HepG2 (cell line): ENCODE measurements around the gene TAF8. TPM values are rescaled to one million over a fixed set of nuclear protein-coding genes. Genes with fewer than 3 reads are reported as not detected.

ENCODE experiments used
- ATAC-seq: fragments of 200-7000 bp; cut with Tn5 transposase; 3 replicates; pipeline ENCODE4 v1.9.1; 2020; ENCODE audit warnings: mild to moderate bottlenecking, moderate library complexity
- BruUV-seq: library from RNA; stranded (reverse); fragments of 400-500 nt; replicated peaks from 2 replicates; lab custom pipeline; 2021; lab: Mats Ljungman, UMichigan
- CTCF ChIA-PET: fragments of 300-600 bp; formaldehyde crosslinking; extraction: SDS; loops from one replicate; lab custom pipeline; 2021; ENCODE audit warnings: low total read pairs, inconsistent platforms, low intra/inter-chr PET ratio; lab: Yijun Ruan, JAX
- POLR2A ChIA-PET: fragments of 350-600 bp; sonication (Branson Sonifier 250); formaldehyde crosslinking; loops from one replicate; lab custom pipeline; 2020; ENCODE audit warnings: antibody characterized with exemption, inconsistent platforms; lab: Yijun Ruan, JAX
- DNase-seq: peaks from one replicate; pipeline ENCODE4 v3.0.0-alpha.2; 2015; ENCODE audit warnings: low spot score
- FAIRE-seq: peaks from 3 replicates; lab custom pipeline; 2011; peaks lifted over from hg19 to GRCh38; lab: Jason Lieb, UNC
- H2AFZ ChIP-seq: one replicate; pipeline ENCODE4 v1.6.1; 2011; ENCODE audit warnings: low read length, inconsistent platforms
- H3K27ac ChIP-seq: fragments of 300-600 bp; 3 replicates; pipeline ENCODE4 v1.8.0; 2011; ENCODE audit warnings: mixed run types, mild to moderate bottlenecking, mixed read lengths, low read length, inconsistent platforms; ENCODE audit not compliant: insufficient read depth; ENCODE audit errors: extremely low read length
- H3K27me3 ChIP-seq, 2 experiments: fragments of 200-600 bp in 1 of 2; 2 replicates in 1 of 2; 3 replicates in 1 of 2; pipeline versions ENCODE4 v1.6.0 to v1.8.0; 2011; ENCODE audit warnings: low read length in 2 of 2, mild to moderate bottlenecking in 2 of 2, moderate library complexity in 2 of 2, inconsistent platforms in 1 of 2; ENCODE audit not compliant: insufficient read depth in 2 of 2, control insufficient read depth in 1 of 2
- H3K36me3 ChIP-seq, 2 experiments: fragments of 200-600 bp in 1 of 2; replicated peaks in 1 of 2; 2 replicates in 1 of 2; 3 replicates in 1 of 2; pipeline versions ENCODE4 v1.5.1 to v1.8.0; 2011; ENCODE audit warnings: low read length in 2 of 2, inconsistent platforms in 1 of 2; ENCODE audit not compliant: insufficient read depth in 2 of 2, control insufficient read depth in 1 of 2
- H3K4me1 ChIP-seq: 2 replicates; pipeline ENCODE4 v1.5.1; 2012; ENCODE audit warnings: low read length, inconsistent platforms; ENCODE audit not compliant: insufficient read depth
- H3K4me2 ChIP-seq: 2 replicates; pipeline ENCODE4 v1.6.0; 2011; ENCODE audit warnings: low read depth, low read length, inconsistent platforms
- H3K4me3 ChIP-seq, 3 experiments: fragments of 200-600 bp in 1 of 3; sonication (generic), shearing (Covaris generic) in 1 of 3; replicated peaks in 1 of 3; 2 replicates each; pipeline ENCODE4 v1.5.1; 2011 to 2016; ENCODE audit warnings: low read length in 3 of 3, inconsistent platforms in 2 of 3, low read depth in 2 of 3, mild to moderate bottlenecking in 2 of 3, control low read depth in 1 of 3, mixed read lengths in 1 of 3; ENCODE audit not compliant: insufficient read depth in 1 of 3
- H3K79me2 ChIP-seq: one replicate; pipeline ENCODE4 v1.6.1; 2011; ENCODE audit warnings: low read length, inconsistent platforms; ENCODE audit not compliant: insufficient read depth
- H3K9ac ChIP-seq: 2 replicates; pipeline ENCODE4 v1.6.0; 2011; ENCODE audit warnings: mild to moderate bottlenecking, low read depth, low read length, inconsistent platforms; ENCODE audit not compliant: insufficient read depth
- H3K9me3 ChIP-seq: 2 replicates; pipeline ENCODE4 v1.5.1; 2012; ENCODE audit warnings: mild to moderate bottlenecking, low read length
- H4K20me1 ChIP-seq: 2 replicates; pipeline ENCODE4 v1.6.0; 2011; ENCODE audit warnings: inconsistent platforms, mild to moderate bottlenecking, low read length, moderate library complexity; ENCODE audit not compliant: insufficient read depth
- ARHGAP35 ChIP-seq: sonication (generic); formaldehyde crosslinking; IDR thresholded peaks from 2 replicates; pipeline ENCODE4 v1.9.0; 2022; ENCODE audit warnings: mild to moderate bottlenecking, inconsistent platforms, moderate library complexity, missing genetic modification reagents, borderline replicate concordance
- CBFB ChIP-seq: sonication (generic); formaldehyde crosslinking; IDR thresholded peaks from 2 replicates; pipeline ENCODE4 v1.4.0; 2020; ENCODE audit warnings: missing genetic modification reagents
- KDM5B ChIP-seq: sonication (generic); formaldehyde crosslinking; IDR thresholded peaks from 2 replicates; pipeline ENCODE4 v1.4.0; 2020; ENCODE audit warnings: missing genetic modification reagents, mild to moderate bottlenecking, borderline replicate concordance
- MEIS2 ChIP-seq: sonication (generic); formaldehyde crosslinking; IDR thresholded peaks from 2 replicates; pipeline ENCODE4 v1.9.0; 2021; ENCODE audit warnings: mild to moderate bottlenecking, missing genetic modification reagents
- MYPOP ChIP-seq: sonication (generic); formaldehyde crosslinking; IDR thresholded peaks from 2 replicates; pipeline ENCODE4 v1.8.1; 2023; ENCODE audit warnings: mild to moderate bottlenecking, moderate library complexity, missing genetic modification reagents
- RBAK ChIP-seq: sonication (generic); formaldehyde crosslinking; IDR thresholded peaks from 2 replicates; pipeline ENCODE4 v1.5.1; 2020; ENCODE audit warnings: mild to moderate bottlenecking, missing genetic modification reagents
- REL ChIP-seq: sonication (generic); formaldehyde crosslinking; conservative IDR thresholded peaks from 2 replicates; pipeline ENCODE4 v1.8.0; 2022; ENCODE audit warnings: mild to moderate bottlenecking, missing genetic modification reagents, moderate library complexity
- SRSF1 ChIP-seq: fragments of 200-400 bp; formaldehyde crosslinking; optimal IDR thresholded peaks from 2 replicates; pipeline ENCODE3; 2017; ENCODE audit warnings: mild to moderate bottlenecking, low read depth, low read length, moderate library complexity
- YEATS2 ChIP-seq: sonication (generic); formaldehyde crosslinking; IDR thresholded peaks from 2 replicates; pipeline ENCODE4 v1.4.0; 2020; ENCODE audit warnings: missing genetic modification reagents, borderline replicate concordance
- ZFP1 ChIP-seq: IDR thresholded peaks from 2 replicates; pipeline ENCODE4 v1.6.1; 2016
- ZNF331 ChIP-seq: sonication (generic); formaldehyde crosslinking; IDR thresholded peaks from 2 replicates; pipeline ENCODE4 v1.4.0; 2020; ENCODE audit warnings: missing genetic modification reagents
- ZNF644 ChIP-seq: IDR thresholded peaks from 2 replicates; pipeline ENCODE4 v1.6.1; 2016; ENCODE audit warnings: low read depth
- ZNF678 ChIP-seq: sonication (generic); formaldehyde crosslinking; IDR thresholded peaks from 2 replicates; pipeline ENCODE4 v1.4.0; 2020; ENCODE audit warnings: mild to moderate bottlenecking, missing genetic modification reagents
- ZNF766 ChIP-seq: sonication (generic); formaldehyde crosslinking; IDR thresholded peaks from 2 replicates; pipeline ENCODE4 v1.5.0; 2020; ENCODE audit warnings: missing genetic modification reagents, borderline replicate concordance
- in situ Hi-C: cut with HindIII; loops from 2 replicates; pipeline ENCODE4 v1.10.0; 2017; ENCODE audit warnings: low pct_unique_long_range_greater_than_20kb; ENCODE audit not compliant: extremely low pct_ligation_motif_present
- intact Hi-C: fragments of 100-400 bp; cut with micrococcal nuclease; formaldehyde crosslinking; loops from one replicate; pipeline ENCODE4 v1.10.0; 2022; ENCODE audit not compliant: unreplicated experiment
- polyA plus RNA-seq, 8 experiments: library from polyadenylated mRNA; depleted of rRNA in 3 of 8; stranded (reverse) in 7 of 8; unstranded in 1 of 8; fragments of >200 nt; fragmentation: Illumina TruSeq in 4 of 8; extraction: Trizol in 4 of 8; gene quantifications; 2 replicates each; pipeline versions ENCODE4 v1.2.1 to v1.2.3, GENCODE V29; 2011 to 2016; ENCODE audit warnings: low read depth in 4 of 8, missing spikeins in 1 of 8, mixed read lengths in 1 of 8; ENCODE audit not compliant: insufficient read depth in 1 of 8
- total RNA-seq, 5 experiments: library from RNA; depleted of rRNA; stranded (reverse); fragments of >200 nt; fragmentation: Illumina TruSeq; extraction: Trizol; gene quantifications; 2 replicates each; pipeline ENCODE4 v1.2.3, GENCODE V29; 2016; ENCODE audit warnings: low read depth in 1 of 5
- TF ChIP-seq, protein P1 (sequence below): sonication (generic); formaldehyde crosslinking; IDR thresholded peaks from one replicate; pipeline ENCODE4 v1.5.1; 2020; ENCODE audit warnings: mild to moderate bottlenecking, missing genetic modification reagents; ENCODE audit errors: not compliant biosample characterization

The TAF8 gene
- total and polyA plus RNA-seq, 2 of the 13 experiments (the other 11 are each of a cell fraction or from before 2014, with no cell fraction given) = 25.2 to 25.8 TPM

DNA sequence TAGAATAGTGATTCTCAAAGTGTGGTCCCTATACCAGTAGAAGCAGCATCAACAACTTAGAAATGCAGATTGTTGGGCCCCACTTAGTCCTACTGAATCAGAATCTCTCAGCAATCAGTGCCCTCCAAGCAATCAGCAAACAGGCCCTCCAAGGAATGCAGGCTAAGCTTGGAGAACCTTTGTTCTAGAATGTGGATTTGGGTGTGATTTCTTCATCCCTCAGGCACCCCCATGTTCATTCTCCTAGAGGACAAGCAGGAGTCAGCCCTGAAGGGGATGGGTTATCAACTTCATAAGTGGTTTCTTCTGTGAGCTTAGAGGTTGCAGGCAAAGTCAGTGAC is 40.5 kb upstream of the TAF8 start:
- in situ Hi-C loops (no loop called here), intact Hi-C loops (no loop called here)
- H3K27me3 ChIP-seq = no peaks in the 10 kb centered on the region
- FAIRE-seq (no peak), DNase-seq (no peak)
- no peak overlapping the region for H3K27ac ChIP-seq
- H3K4me1 ChIP-seq = peaks cover 15% of the 10 kb centered on the region
- H3K4me2 ChIP-seq = no peak overlapping the region
- no peak overlapping the region for H3K9ac ChIP-seq
- ChIA-PET POLR2A (no interaction called here), CTCF (no interaction called here)
- H3K9me3 ChIP-seq = no peaks in the 10 kb centered on the region
- H3K36me3 ChIP-seq = no peaks in the 10 kb centered on the region
- no peaks in the 10 kb centered on the region for H4K20me1 ChIP-seq
- no peak overlapping the region for H3K4me3 ChIP-seq
- no peak for TF ChIP-seq REL (CRISPR knock-in tag)
- no peak for TF ChIP-seq YEATS2 (CRISPR knock-in tag)
- no peak for TF ChIP-seq SRSF1
- no peak for TF ChIP-seq KDM5B (CRISPR knock-in tag)
- no peak for TF ChIP-seq ZNF644 (CRISPR knock-in tag)
- no peak for TF ChIP-seq ZFP1 (CRISPR knock-in tag)
- no peak for TF ChIP-seq RBAK (CRISPR knock-in tag)
- TF ChIP-seq ZNF678 = no peak
- TF ChIP-seq CBFB = no peak
- no peak for TF ChIP-seq ZNF331 (CRISPR knock-in tag)
- TF ChIP-seq, protein P1, sequence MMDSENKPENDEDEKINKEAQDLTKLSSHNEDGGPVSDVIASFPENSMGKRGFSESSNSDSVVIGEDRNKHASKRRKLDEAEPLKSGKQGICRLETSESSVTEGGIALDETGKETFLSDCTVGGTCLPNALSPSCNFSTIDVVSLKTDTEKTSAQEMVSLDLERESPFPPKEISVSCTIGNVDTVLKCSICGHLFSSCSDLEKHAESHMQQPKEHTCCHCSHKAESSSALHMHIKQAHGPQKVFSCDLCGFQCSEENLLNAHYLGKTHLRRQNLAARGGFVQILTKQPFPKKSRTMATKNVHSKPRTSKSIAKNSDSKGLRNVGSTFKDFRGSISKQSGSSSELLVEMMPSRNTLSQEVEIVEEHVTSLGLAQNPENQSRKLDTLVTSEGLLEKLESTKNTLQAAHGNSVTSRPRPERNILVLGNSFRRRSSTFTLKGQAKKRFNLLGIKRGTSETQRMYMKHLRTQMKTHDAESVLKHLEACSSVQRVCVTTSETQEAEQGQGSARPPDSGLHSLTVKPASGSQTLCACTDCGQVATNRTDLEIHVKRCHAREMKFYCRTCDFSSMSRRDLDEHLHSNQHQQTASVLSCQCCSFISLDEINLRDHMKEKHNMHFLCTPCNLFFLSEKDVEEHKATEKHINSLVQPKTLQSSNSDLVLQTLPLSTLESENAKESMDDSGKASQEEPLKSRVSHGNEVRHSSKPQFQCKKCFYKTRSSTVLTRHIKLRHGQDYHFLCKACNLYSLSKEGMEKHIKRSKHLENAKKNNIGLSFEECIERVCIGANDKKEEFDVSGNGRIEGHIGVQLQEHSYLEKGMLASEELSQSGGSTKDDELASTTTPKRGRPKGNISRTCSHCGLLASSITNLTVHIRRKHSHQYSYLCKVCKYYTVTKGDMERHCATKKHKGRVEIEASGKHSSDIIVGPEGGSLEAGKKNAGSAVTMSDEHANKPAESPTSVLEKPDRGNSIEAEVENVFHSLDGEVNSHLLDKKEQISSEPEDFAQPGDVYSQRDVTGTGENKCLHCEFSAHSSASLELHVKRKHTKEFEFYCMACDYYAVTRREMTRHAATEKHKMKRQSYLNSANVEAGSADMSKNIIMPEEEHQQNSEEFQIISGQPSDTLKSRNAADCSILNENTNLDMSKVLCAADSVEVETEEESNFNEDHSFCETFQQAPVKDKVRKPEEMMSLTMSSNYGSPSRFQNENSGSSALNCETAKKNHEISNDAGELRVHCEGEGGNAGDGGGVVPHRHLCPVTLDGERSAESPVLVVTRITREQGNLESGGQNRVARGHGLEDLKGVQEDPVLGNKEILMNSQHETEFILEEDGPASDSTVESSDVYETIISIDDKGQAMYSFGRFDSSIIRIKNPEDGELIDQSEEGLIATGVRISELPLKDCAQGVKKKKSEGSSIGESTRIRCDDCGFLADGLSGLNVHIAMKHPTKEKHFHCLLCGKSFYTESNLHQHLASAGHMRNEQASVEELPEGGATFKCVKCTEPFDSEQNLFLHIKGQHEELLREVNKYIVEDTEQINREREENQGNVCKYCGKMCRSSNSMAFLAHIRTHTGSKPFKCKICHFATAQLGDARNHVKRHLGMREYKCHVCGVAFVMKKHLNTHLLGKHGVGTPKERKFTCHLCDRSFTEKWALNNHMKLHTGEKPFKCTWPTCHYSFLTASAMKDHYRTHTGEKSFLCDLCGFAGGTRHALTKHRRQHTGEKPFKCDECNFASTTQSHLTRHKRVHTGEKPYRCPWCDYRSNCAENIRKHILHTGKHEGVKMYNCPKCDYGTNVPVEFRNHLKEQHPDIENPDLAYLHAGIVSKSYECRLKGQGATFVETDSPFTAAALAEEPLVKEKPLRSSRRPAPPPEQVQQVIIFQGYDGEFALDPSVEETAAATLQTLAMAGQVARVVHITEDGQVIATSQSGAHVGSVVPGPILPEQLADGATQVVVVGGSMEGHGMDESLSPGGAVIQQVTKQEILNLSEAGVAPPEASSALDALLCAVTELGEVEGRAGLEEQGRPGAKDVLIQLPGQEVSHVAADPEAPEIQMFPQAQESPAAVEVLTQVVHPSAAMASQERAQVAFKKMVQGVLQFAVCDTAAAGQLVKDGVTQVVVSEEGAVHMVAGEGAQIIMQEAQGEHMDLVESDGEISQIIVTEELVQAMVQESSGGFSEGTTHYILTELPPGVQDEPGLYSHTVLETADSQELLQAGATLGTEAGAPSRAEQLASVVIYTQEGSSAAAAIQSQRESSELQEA (CRISPR knock-in tag) = no peak
- no peak for TF ChIP-seq MEIS2 (CRISPR knock-in tag)
- no peak for TF ChIP-seq ZNF766
- no peak for TF ChIP-seq ARHGAP35 (CRISPR knock-in tag)
- TF ChIP-seq MYPOP (CRISPR knock-in tag) = no peak
- TF ChIP-seq, all 625 proteins: peak for 0
- BruUV-seq = no TSS peak
- peak; percentile 42 for ATAC-seq
- H3K79me2 ChIP-seq = no peaks in the 10 kb centered on the region
- H2AFZ ChIP-seq = no peak overlapping the region
